Skeletal muscle cell (primary cell): ENCODE data around the gene ITGB6.

Experiments
- DNase-seq: peaks from one replicate; pipeline ENCODE4 v3.0.0-alpha.2; 2010; ENCODE audit warnings: low read depth
- H3K4me3 ChIP-seq: 2 replicates; pipeline ENCODE4 v1.5.1; 2011; ENCODE audit warnings: low read depth, mild to moderate bottlenecking, control low read depth, low read length, moderate library complexity

The ITGB6 gene

GRCh38 chr2:160063879-160064612, 136.0 kb downstream of the ITGB6 start:
- H3K4me3 ChIP-seq: no peak overlapping the region
- DNase-seq: no peak

GRCh38 chr2:160063271-160063670, 136.8 kb downstream of the ITGB6 start:
- no peak overlapping the region for H3K4me3 ChIP-seq
- DNase-seq: no peak

- DNase-seq: no peak
- peak within 1 kb of the TSS; percentile 65 for H3K4me3 ChIP-seq
Measured at GRCh38 chr2:160062292-160063005, 137.6 kb downstream of the ITGB6 start, which contains the start of gene PLA2R1. PLA2R1 (minus strand) TSS chr2:160062615; CDS start chr2:160062403, 212 bp downstream.

GRCh38 chr2:160061944-160062291, 138.2 kb downstream of the ITGB6 start:
- no peak for DNase-seq
- H3K4me3 ChIP-seq: peak overlapping the region; percentile 65

GRCh38 chr2:160061533-160061932, 138.5 kb downstream of the ITGB6 start:
- peak overlapping the region; percentile 65 for H3K4me3 ChIP-seq
- no peak for DNase-seq

- no peak for DNase-seq
- no peak overlapping the region for H3K4me3 ChIP-seq
Measured at GRCh38 chr2:160060297-160060696, 139.8 kb downstream of the ITGB6 start.

GRCh38 chr2:160057356-160057755, 142.7 kb downstream of the ITGB6 start:
- no peak overlapping the region for H3K4me3 ChIP-seq
- DNase-seq: no peak

- H3K4me3 ChIP-seq: no peak overlapping the region
- no peak for DNase-seq
Measured at GRCh38 chr2:160055726-160056108, 144.4 kb downstream of the ITGB6 start.

- no peak overlapping the region for H3K4me3 ChIP-seq
- DNase-seq: no peak
Measured at GRCh38 chr2:160054984-160055725, 144.9 kb downstream of the ITGB6 start.

- DNase-seq: no peak
- no peak overlapping the region for H3K4me3 ChIP-seq
Measured at GRCh38 chr2:160053946-160054345, 146.1 kb downstream of the ITGB6 start.

- H3K4me3 ChIP-seq: no peak overlapping the region
- no peak for DNase-seq
Measured at GRCh38 chr2:160052531-160052930, 147.5 kb downstream of the ITGB6 start.

- DNase-seq: no peak
Measured at GRCh38 chr2:160051371-160051800, 148.7 kb downstream of the ITGB6 start.

GRCh38 chr2:160050147-160050546, 149.9 kb downstream of the ITGB6 start:
- no peak for DNase-seq
- no peak overlapping the region for H3K4me3 ChIP-seq

More at GRCh38 chr2:160051371-160051800, 148.7 kb downstream of the ITGB6 start:
- H3K4me3 ChIP-seq: no peak overlapping the region
